Fibroblast of lung (primary cell): ENCODE results near the gene ZCRB1.
A peak's percentile ranks its signal among the peaks of the same experiment; 100 is the strongest.

ENCODE experiments used
- CTCF ChIP-seq, 2 donors: IDR thresholded peaks in 1 of 2; conservative IDR thresholded peaks in 1 of 2; 1 replicate in 1 of 2; 2 replicates in 1 of 2; pipeline ENCODE4 v1.5.1; 2011 to 2012; ENCODE audit warnings: low read length in 2 of 2, control low read depth in 1 of 2, inconsistent platforms in 1 of 2, low read depth in 1 of 2, mild to moderate bottlenecking in 1 of 2
- EZH2 ChIP-seq: IDR thresholded peaks from 2 replicates; pipeline ENCODE4 v1.5.1; 2012; ENCODE audit warnings: low read length, control low read depth, mild to moderate bottlenecking; ENCODE audit errors: missing control alignments

GRCh38 chr12:42372154-42372791 lies 46.4 kb upstream of the ZCRB1 start:
- TF ChIP-seq CTCF (conservative IDR thresholded peaks at IDR 0.05 in 1 of 2, IDR thresholded peaks at IDR 0.05 in 1 of 2; ENCODE audit: low read depth in 1 of 2, low read length in 2 of 2): peak; percentile 73 to 80
- TF ChIP-seq EZH2: no peak
